Stimulated activated CD4-positive, alpha-beta T cell treated with anti-CD3 and anti-CD28 coated beads, Interleukin-4, amount 100 ng/mL, for 4 hours (primary cell): ENCODE measurements around the gene H19.

Source experiments
- DNase-seq, 2 experiments: peaks; one replicate each; pipeline ENCODE4 v3.0.0-alpha.2; 2020

Gene H19

DNA sequence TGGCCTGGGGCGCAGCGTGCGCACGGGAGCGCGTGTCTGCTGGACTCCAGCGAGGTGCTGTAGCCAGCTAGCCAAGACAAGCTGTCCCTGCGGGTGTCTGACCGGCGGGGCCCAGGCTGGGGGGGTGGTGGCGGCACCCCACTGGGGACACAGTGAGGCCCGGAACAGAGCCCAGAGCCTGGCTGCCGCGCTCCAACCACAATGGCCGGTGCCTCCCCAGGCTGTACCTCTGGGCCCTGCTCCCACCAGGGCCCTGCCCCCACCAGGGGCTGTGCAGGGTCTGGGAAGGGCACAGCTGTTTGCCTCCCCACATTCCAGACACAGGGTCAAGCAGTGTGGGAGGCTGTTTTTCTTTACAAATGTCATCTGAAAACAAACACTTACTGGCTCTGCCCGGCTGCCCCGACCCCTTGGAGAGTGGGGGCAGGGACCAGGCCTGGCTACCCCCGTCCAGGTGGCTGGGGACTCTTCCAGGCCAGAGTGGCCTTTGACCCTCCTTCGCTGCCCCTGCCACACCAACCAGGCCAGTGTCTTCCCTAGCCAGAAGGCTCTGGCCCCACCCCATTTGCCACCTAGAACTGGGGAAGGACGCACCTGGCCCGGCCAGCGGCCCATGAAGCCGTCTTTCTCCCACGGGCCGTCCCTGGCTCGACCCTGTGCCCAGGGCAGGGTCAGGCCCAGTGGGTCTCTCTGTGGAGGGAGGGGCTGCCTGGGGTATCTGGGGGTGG lies 14.6 kb downstream of the H19 start:
- DNase-seq = no peak

DNA sequence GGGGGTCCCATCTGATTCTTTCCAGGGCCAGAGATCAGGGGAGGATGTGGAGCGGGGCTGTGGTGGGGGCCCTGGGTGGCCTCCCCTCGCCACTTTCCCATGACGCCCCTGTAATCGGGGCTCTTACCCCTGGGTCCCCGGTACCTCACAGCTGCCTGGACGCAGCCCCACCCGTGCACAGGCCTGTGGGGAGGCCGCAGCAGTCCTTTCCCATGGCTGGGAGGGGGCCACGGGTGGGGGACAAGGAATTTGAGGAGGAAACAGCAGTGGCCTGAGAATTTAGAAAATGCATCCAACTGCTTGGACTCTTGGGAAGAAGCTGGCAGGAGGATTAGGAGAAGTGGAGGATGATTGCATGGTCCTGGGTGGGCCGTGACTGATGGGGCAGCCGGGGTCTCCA lies 18.0 kb downstream of the H19 start:
- no peak for DNase-seq

DNA sequence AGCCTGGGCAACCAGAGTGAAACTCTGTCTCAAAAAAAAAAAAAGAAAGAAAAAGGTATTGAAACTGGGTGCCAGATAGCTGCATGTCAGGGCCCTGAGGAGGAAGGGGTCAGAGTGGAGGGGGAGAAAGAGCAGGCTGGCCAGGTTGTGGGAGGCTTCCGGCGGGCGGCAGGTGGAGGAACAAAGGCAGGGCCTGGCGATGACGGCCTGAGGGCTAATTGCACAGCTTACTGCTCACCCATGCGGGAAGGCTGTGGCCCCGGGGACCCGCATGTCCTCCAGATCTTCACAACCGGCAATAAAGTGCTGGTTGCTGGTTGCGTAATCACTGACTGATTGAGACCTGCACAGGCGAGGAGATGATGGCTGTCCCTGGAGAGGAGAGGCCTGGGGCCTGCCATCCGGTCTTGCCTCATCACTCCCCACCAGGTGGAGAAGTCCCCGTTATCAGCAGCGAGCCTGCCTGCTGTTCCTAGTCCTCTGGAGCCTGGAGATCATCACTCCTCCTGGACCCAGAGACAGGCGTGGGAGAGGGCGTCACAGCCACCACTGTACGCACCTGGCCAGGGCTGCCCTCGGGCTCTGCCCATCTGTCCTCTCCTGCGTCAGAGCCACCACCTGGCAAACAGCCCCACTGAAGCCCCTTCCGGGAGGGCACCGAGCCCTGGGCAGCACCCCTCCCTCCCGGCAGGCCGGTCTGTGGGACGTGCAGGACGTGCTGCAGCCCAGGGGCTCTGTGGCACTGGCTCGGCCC lies 18.7 kb downstream of the H19 start:
- no peak for DNase-seq

DNA sequence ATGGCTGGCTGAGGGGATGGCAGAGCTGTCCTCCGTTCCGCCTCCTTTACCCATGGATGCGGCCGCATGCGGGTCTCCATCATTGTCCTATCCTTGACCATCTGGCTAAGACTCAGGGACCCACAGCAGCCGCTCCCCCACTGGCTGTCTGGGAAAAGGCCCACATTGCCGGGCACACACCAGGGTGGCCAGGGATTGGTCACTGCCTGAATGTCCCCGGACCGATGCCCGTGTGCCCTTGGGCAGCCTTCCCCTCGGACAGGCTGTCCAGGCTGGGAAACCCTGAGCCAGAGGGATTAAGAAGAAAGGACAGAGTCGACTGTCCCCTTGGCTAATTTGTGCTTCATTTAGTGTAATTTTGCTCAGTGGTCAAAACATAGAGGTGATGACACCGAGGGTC lies 22.5 kb downstream of the H19 start:
- no peak for DNase-seq

DNA sequence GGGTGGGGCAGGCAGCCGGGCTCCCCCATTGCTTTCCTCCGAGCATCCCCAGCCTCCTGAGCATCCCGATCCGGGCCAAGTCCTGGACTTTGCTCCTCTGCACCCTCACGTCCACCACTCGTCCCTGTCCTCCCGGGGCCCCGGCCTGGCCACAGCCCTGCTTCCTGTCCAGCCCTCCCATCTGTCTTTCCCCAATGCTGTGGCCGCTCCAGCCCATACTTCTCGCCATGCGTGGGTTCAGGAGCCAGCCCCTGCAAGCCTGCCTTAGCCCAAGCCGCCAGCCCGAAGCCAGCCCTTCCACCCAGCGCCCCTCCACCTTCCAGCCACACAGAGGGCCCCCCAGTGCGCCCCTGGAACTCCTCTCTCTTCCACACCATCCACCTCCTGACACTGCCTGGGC lies 26.7 kb downstream of the H19 start:
- DNase-seq = no peak

DNA sequence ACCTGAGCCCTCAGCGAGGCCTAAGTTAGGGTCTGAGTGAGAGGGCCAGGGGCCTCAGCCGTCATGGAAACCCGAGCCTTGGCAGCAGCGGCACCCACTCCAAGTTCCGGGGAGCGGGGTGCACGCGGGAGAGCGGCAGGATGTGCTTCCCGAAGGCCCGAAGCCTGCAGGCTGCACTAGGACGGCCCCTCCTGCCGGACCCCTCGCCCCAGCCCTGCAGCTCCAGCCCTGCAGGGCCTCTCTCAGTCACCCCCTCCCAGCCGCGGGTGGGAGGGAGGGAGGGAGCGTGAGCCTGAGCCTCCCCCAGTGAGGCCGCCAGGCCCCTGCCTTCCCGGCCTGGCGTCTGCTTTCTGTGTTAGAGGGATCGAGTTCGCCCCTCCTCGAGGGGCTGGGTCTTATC lies 27.9 kb downstream of the H19 start:
- no peak for DNase-seq

DNA sequence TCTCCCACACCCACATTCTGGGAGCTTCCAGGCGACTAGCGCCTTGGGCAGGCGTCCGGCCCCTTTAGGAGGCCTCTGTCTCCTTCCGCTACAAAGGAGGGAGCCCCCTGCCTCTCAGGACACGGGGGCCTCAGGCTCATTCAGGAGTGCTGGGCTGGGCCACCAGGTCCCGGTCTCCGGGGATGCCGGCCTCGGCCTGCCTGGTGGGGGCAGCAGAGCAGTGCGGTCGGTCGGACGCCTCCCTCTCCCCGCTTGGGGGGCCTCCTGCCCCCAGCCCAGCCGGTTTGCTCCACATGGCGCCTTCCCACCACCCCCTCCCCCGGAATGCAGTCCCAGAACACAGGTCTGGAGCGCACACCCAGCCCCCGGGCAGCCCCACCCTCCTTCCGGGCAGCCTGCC lies 28.6 kb downstream of the H19 start:
- DNase-seq = no peak

DNA sequence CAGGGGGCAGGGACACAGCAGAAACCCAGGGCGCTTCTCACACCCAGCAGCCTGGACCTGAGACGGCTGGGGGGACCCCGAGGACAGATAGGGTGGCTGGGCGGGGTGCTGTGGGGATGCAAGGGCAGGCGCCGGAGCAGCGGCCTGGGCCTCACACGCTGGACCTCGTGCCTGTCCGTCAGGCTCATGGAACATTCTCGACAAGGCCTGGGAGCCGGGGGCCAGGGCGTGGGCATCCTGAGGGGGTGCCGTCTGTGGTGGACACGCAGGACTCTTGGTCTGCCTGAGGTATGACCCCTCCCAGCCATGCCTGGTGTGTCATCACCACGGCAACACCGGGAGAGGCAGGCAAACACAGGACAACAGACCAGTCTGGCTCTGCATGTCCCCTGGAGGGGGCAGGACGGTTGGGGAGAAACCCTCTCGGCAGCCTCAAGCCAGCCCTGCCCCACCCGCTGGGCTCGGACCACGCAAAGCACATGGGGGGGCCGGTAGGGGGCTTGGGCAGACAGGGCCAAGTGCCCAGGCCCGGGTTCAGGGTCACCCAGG lies 29.1 kb downstream of the H19 start:
- no peak for DNase-seq

DNA sequence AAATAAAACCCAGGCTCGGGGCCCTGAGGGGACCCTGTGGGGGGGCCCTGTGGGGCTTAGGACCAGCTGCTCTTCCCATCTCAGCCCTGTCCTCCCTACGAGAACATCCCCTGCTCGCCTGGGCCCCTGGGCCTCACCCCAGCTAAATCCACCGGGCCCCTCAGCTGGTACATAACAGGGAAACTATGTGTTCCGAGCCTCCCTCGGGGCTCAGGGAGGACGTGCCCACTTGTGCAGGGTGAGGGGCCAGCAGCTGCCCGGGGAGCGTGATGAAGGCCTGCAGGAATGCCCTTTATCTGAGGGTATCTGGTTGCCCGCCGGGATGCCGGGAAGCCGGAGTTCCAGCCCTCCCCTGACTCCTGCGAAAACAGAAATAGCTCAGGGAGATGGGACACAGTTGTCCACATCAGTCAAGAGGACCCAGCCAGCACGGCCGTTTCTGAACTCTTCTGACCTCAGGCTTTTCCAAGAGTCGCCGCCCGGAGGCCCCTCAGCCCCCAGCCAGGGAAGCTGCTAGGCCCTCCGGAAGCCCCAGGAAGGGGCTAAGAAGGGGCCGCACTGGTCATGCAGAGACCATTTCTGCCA lies 29.9 kb downstream of the H19 start:
- no peak for DNase-seq

DNA sequence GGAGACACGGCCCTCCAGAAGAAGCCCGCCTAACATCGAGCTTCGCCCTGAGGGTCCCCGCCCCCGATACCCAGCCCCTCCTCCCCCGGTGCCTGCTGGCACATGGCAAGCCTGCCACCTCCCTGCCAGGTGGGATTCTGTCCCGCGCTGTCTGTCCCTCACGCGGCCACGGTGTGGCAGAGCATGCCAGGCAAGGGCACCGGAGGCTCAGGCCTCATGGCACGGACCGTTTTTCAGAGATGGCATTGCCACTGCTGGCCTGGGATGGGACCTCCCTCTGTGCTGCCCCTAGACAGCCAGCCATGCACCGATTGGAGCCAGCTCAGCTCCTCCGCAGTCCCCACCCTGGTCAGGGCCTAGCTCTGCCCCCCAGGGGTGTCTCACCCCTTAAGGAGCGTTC lies 31.1 kb downstream of the H19 start:
- no peak for DNase-seq

DNA sequence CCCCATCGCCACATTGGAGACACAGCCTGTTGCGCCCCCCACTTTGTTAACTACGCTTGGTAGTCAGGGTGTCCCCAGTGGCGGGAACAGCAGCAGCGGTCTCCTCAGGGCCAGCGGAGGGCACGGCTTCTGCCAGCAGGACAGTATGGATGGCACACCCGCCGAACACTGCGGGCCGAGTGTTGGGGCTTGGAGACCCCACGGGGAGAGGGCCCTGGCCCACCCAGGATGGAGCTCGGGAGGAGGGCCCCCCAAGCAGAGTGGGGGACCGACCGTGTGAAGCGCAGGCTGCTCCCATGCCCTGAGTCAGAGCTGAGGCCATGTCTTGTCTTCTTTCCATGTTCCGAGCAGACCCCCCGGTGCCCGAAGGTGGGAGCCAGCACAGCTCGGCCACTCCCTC lies 32.7 kb downstream of the H19 start:
- no peak for DNase-seq

DNA sequence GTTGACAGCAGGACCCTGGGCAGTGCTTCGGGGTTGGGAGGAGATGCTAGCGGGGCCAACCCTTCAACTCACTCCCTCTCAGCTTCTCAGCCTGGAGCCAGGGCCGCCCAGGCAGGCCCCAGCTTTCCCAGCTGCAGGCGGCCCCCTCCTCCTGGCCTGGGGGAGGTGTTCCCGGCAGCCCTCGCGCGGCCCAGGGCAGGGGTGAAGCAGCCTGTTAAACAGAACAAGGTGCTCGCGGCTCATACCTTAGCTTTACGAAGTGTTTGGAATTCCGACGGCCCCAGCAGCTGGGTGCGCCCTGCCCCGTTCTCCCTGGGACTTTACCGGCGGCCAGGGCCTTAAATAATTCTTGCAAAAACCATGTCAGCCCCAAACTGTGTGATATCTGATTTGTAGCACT lies 33.3 kb downstream of the H19 start:
- DNase-seq = no peak

DNA sequence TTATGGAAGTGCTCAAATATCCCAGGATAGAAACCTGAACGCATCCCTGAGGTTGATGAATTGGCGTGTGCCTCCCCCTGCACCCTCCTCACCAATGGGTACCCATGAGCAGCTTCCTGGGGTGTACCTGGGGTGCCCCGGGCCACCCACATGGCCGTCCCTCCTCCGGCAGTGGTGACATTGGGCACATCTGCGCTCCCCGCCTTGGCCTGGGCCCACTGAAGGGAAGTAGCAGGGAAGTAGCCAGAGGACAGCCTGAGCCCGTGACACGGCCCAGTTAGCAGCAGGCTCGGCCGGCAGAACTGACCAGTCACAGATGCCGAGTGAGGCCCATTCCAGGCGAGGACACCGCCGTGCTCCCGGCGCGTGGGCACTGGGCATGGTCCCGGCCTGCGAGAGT lies 33.8 kb downstream of the H19 start:
- DNase-seq = no peak

DNA sequence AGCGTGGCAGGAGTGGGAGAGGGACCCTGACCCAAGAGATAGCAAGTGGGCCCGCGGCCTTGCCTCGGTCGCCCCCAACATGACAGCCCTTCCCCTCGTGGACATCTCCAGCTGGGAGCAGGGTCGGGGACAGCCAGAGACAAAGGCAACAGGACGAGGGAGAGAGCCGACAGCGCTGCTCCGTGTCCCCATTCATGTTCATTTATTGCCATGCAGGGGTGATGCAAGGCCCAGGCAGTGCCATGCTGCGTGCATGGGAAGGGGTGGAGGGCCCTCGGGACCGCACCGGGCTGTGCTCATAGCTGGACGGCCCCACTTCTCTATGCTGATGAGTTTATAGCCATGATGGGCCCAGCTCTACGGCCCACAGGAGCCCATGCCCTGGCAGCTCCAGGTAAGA lies 37.9 kb downstream of the H19 start:
- DNase-seq = no peak

DNA sequence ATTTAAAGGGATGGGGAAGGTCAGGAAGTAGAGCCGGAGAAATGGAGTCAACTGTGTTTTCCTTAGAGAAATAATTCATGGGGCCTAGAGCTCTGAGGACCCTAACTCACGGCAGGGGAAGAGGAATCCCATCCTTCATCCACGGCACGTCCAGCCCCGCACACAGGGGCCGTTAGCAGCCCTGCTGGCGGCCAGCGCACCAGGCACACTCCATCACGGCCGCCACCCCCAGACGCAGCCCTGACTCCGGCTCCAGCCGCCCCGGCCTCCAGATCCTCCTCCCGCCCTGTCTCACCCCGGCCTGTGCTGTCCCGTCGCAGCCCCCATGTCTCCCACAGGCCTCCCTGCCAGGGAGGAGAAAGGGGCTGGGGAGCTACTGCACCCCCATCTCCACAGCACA lies 39.3 kb downstream of the H19 start:
- no peak for DNase-seq

DNA sequence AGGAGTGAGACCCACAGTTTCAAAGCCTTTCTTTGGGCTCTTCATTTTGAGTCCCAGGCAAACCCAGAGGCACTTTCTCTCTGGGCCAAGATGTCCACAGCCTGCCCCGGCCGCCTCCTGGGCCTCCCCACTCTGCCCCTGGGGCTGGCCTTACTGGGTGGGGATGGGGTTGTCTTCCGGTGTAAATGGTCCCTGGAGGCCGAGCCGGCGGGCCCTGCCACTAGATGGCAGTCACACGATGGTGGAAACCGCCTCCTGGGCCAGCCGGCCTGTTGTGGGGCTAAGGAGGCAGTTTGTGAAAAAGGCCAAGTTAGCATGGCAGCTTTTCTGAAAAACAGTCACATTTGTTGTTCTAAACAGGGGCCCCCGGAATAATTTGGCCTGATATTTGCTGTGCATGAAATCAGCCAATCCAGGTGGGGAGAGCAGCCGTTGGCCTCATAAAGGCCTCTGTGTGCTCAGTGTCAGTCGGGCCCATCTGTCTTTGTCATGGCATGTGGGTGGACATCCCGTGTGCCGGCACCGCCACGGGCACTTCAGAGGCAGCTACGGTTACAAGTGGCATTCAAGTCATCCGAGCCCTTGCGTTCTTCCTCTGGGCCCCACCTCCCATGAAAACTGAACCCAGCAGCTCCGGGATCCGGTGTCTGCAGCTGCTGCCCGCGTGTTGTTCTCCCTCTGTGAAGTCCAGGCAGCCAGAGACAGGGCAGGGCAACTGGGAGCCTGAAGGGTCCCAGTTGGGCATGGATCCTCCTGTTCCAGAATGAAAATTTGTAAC lies 44.0 kb downstream of the H19 start:
- no peak for DNase-seq

DNA sequence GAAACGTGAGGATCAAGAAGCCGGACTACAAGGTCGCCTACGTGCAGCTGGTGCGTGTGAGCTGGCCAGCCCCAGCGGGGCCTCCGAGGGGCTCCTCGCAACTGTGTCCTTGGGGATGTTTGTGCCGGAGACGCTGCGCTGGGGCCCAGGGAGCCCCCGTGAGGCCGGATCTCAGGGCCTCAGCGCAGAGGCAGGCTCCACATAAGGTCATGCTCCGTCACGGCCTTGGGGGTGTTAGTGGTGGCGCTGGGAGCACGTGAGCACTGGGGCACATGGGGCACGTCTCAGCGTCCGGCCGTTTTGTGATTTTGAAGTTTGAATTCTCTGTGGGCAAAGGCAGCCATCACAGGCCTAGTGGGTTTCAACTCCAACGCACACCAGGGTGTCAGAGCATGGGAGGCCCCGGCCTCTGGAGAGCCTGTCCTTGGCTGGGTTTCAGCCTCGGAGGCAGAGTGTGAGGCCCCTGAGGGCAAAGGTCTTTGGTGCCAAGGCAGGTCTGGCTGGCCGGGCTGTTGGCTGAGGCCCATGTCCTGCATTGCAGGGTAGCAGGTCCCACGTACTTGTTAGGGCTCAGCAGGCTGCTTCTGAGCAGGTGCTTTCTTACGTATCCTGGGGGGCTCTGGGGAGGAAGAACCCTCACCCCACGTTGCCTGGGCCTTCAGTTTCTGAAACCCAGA lies 44.7 kb downstream of the H19 start:
- no peak for DNase-seq

DNA sequence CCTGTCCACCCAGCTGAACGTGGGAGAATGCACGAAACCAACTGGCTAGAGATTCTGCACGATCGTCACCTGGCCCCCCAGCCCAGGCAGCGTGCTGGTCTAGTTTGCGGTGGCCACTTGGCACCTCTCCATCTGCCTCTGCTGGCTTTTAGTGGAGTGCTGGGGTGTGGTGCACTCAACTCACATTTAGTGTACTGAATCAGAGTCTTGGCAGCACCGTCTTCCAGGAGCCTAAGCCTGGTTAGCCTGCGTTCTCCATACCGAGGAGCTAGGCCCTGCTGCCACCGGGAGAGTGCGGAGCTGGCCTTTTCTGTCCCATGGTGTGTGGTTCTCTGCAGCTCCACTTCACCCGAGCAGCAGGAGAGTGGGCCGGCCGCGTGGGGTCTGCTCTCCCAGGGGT lies 47.7 kb downstream of the H19 start:
- DNase-seq = no peak

DNA sequence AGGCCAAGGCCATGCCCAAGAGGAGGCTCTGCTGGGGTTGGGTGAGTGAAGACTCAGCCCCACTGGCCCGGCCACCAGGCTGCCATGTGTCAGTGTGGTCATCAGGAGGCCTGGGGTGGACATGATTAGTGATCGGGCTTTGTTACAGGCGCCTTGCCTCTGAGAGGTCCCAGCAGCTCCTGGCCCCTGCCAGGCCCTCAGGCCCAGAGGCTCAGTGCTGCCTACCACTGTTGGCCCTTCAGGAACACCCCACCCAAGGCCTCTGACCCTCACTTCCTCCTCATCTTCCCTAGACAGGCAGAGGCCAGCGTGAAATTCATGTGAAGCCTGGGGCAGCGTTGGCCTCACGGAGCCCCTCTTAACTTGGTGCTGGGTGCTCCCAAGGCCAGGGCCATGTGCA lies 48.3 kb downstream of the H19 start:
- DNase-seq = no peak

DNA sequence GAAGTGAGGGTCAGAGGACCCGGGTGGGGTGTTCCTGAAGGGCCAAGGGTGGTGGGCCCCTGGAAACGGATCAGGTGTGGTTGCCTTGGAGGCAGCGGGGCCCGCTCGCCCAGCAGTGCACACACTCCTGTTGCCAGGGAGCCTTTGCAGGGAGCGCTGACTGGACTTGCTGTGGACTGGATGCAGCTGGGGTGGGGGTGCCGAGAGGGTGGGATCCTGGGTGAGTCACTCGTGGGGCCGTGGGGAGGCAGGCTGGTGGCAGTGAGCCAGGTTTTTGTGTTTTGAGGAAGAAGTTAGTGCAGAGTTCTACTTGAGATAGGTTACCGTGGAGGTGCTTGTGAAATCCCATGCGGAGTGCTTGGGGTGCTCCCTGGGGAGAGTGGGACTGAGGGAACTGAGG lies 49.3 kb downstream of the H19 start:
- DNase-seq = no peak

DNA sequence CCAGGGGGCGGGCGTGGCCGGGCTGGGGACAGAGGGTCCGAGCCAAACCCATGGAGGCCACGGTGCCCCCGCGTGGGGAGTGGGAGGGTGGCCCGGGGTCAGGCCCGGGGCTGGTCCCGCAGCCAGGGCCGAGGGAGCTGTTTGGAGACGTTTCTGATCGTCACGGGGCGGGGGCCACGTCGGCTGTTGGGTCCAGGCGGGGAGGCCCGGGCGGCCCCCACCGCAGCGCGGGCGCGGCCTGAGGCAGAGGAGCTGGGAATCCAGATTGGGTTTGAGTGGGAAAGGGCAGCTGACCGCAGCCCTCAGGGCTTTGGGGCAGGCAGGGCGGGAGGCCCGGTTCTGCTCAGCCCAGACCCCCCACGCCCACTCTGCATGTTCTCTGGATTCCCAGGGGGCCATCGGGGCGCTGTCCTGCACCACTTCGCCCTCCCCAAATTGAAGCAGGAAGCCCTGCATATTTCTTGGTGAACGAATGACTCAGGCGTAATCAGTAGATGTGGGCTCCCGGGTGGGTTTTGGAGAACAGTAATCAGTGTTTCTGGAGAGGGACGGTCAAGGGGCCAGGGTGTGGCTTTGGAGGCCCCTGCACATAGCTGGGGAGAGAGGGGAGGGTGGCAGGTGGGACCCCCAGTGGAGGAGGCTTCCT lies 49.9 kb downstream of the H19 start:
- no peak for DNase-seq

DNA sequence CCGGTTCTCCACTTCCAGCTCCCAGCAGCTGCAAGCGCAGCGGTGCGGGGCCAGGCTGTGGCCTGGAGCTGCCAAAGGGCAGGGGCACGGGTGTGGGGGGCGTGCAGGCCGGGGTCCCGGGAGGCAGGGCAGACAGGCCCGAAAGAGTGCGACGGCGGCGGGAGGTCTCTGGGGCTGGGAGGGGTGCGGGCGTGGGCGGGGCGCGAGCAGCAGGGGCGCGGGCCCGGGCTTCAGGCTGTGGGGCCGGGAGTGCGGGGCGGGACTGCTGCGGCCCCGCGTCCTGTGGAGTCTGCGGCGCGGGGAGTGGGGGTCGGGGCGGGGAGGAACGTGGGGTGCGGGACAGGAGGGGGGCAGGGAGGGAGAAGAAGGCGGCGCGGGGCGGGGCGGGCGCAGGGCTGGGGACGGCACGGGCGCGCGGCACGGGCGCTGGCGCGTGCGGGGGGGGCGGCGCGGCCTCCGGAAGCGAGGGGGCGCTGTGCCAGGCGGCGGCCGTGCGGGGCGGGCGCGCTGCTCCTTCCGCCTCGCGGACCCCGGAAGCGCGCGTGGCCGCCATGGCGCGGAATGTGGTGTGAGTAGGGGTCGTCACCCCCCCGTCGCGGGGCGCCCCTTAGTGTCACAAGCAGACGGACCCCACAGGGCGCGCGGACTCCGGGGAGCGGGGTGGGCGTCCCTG lies 50.7 kb downstream of the H19 start, which contains the start of gene MRPL23:
Gene MRPL23 (plus strand): TSS at position 521 of the 673 bp plus-strand sequence. CDS start 31 bp downstream, at position 552.
- peak; percentile 39 to 48 for DNase-seq
